NB4 (cell line): ENCODE measurements around the gene FBF1.

Source experiments
- CTCF ChIP-seq: IDR thresholded peaks from one replicate; pipeline ENCODE4 v1.5.1; 2012; ENCODE audit warnings: low read depth, low read length
- MYC ChIP-seq: IDR thresholded peaks from 2 replicates; pipeline ENCODE4 v1.6.1; 2011; ENCODE audit warnings: low read depth, low read length
- POLR2A ChIP-seq: IDR thresholded peaks from 2 replicates; pipeline ENCODE4 v1.6.1; 2011; ENCODE audit warnings: mild to moderate bottlenecking; ENCODE audit not compliant: insufficient read length; ENCODE audit errors: extremely low read depth

DNA sequence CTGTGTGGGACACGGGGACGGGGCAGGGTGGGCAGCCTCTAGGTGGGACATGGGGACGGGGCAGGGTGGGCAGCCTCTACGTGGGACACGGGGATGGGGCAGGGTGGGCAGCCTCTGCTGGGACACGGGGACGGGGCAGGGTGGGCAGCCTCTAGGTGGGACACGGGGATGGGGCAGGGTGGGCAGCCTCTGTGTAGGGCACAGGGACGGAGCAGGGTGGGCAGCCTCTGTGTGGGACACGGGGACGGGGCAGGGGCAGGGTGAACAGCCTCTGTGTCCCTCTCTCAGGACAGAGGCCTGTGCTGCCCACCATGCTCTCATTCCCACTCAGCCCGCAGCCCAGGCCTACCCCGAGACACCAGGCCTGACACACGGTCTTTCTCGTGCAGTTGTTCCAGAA, 19.2 kb downstream of the FBF1 start:
- TF ChIP-seq CTCF (no peak), POLR2A (no peak), MYC (no peak)
